ENCODE data around the gene LIPN. TPM values are rescaled to one million over a fixed set of nuclear protein-coding genes. Genes with fewer than 3 reads are reported as not detected.

Gene LIPN
- total RNA-seq, 1 experiment from 2014 or later: not detected

DNA sequence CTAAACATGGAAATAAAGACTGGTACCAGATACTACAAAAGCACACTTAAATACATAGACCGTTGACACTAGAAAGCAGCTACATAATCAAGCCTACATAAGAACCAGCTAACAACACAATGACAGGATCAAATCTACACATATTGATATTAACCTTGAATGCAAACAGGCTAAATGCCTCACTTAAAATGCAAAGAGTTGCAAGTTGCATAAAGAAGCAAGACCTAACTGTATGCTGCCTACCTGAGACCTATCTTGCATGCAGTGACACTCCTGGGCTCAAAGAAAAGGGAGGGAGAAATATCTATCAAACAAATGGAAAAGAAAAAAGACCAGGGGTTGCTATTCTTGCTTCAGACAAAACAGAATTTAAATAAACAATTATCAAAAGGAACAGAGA, 14.2 kb upstream of the LIPN start:
- Histone ChIP-seq H2BK20ac (ENCODE audit: low read depth, low read length, poor library complexity, severe bottlenecking) (no peak overlapping the region), H3K4ac (ENCODE audit: low read depth, low read length) (no peak overlapping the region), H3K9ac (ENCODE audit: extremely low read depth, insufficient read length, low read length) (no peak overlapping the region), H3K79me1 (ENCODE audit: insufficient read depth, low read depth, low read length, poor library complexity, severe bottlenecking) (no peaks in the 10 kb centered on the region), H2BK12ac (ENCODE audit: insufficient read length, low read depth, low read length) (no peak overlapping the region), H4K5ac (ENCODE audit: insufficient read length, low read depth, low read length) (no peak overlapping the region), H3K4me2 (ENCODE audit: insufficient read depth, insufficient read length, low read length) (no peak overlapping the region), H3K4me1 (ENCODE audit: insufficient read depth, low read length) (no peaks in the 10 kb centered on the region), H4K8ac (replicated peaks; ENCODE audit: insufficient read length, low read depth, low read length) (no peak overlapping the region), H2AFZ (ENCODE audit: low read length) (no peak overlapping the region), H2BK5ac (ENCODE audit: insufficient read length, low read length) (no peak overlapping the region), H3K27ac (ENCODE audit: insufficient read length, low read depth, low read length) (no peak overlapping the region), H4K91ac (ENCODE audit: insufficient read length, low read depth, low read length) (no peak overlapping the region), H3T11ph (ENCODE audit: low read length) (no peak overlapping the region), H2AK5ac (ENCODE audit: insufficient read length, low read length) (no peak overlapping the region), H3K18ac (ENCODE audit: insufficient read length, low read depth, low read length) (no peak overlapping the region), H3K56ac (ENCODE audit: insufficient read length, low read depth, low read length) (no peak overlapping the region), H3K23me2 (ENCODE audit: insufficient read length, low read depth, low read length, poor library complexity, severe bottlenecking) (no peaks in the 10 kb centered on the region), H2BK15ac (ENCODE audit: low read depth, low read length) (no peak overlapping the region), H3K9me3 (ENCODE audit: control insufficient read depth, low read depth, low read length) (no peaks in the 10 kb centered on the region), H4K20me1 (ENCODE audit: control insufficient read depth, insufficient read depth, insufficient read length) (no peaks in the 10 kb centered on the region), H3K14ac (ENCODE audit: insufficient read depth, low read length) (no peak overlapping the region), H3K79me2 (ENCODE audit: insufficient read depth, low read length) (no peaks in the 10 kb centered on the region), H3K23ac (ENCODE audit: insufficient read length, low read depth, low read length) (no peak overlapping the region), H3K27me3 (ENCODE audit: insufficient read depth, low read length) (no peaks in the 10 kb centered on the region), H2BK120ac (ENCODE audit: low read depth, low read length, poor library complexity, severe bottlenecking) (no peak overlapping the region)
- peaks cover 0 to 2% of the 10 kb centered on the region in 2 experiments; a peak in 1 of 4 replicates for H3K4me1 Mint-ChIP-seq
- no peak overlapping the region for H3K4me3 Mint-ChIP-seq
- peaks cover 7% of the 10 kb centered on the region for H3K27me3 Mint-ChIP-seq (ENCODE audit: low read depth)
- no CpG with 5 or more reads among the region's 1 CpG for WGBS (ENCODE audit: extremely low coverage, insufficient read length, low lambda C conversion rate)
- no peak for TF ChIP-seq CTCF (conservative IDR thresholded peaks at IDR 0.05)
- DNase-seq: no peak
- no peak overlapping the region for H3K27ac Mint-ChIP-seq
- 0 out of 7 replicates have a peak, but pooled peaks cover 0 to 3% (median 0%) of the 10 kb centered on the region in 3 experiments for H3K36me3 Mint-ChIP-seq (ENCODE audit: insufficient read depth in 1 of 3, low read depth in 3 of 3)
- H3K9me3 Mint-ChIP-seq: peaks cover 0 to 10% of the 10 kb centered on the region in 2 experiments; a peak in 4 of 5 replicates
